PC-3 (cell line): Measurements from ENCODE around the gene C20orf173.

Experiments
- CTCF ChIP-seq: fragments of 300-600 bp; sonication (generic); conservative IDR thresholded peaks from 2 replicates; pipeline ENCODE4 v1.5.1; 2017; ENCODE audit warnings: antibody characterized with exemption, low read depth, mild to moderate bottlenecking, low read length
- EZH2 ChIP-seq: fragments of 300-600 bp; sonication (generic); IDR thresholded peaks from one replicate; pipeline ENCODE4 v1.6.1; 2017; ENCODE audit warnings: antibody characterized with exemption, mild to moderate bottlenecking, low read length; ENCODE audit not compliant: unreplicated experiment

- no peak for TF ChIP-seq CTCF
- TF ChIP-seq EZH2: no peak
Observed at GRCh38 chr20:35578469-35578868, 49.0 kb upstream of the C20orf173 start.
